Measurements from ENCODE around the gene ADPRS. TPM values are rescaled to one million over a fixed set of nuclear protein-coding genes. Genes with fewer than 3 reads are reported as not detected.
A peak's percentile ranks its signal among the peaks of the same experiment; 100 is the strongest.

The ADPRS gene
- total and polyA plus RNA-seq, 8 donors = 1.8 to 27.5 (median 14.6) TPM

DNA sequence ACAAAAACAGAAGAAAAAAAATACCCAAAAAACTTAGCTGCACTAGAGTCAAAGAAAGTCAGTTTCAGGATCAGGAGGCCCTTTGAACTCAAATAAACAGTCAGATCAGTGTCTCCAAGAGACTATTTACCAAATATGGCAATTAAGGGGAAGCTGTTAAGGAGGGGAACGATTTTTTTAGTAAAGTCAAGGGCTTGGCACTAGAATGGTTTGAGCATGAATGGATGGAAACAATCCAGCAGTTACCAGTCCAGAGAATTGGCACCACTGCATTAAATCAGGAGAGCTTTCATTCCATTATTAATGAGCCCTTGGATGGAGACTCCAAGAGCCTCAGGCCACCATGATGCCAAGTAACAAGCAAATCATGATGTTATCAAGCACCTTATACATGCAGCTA is 53.4 kb downstream of the ADPRS start:
- no peaks in the 10 kb centered on the region for H3K9me3 ChIP-seq
- no peaks in the 10 kb centered on the region for H3K27me3 ChIP-seq
- H3K36me3 ChIP-seq = peaks cover 20 to 42% (median 33%) of the 10 kb centered on the region in 4 donors
- H3K4me1 ChIP-seq = peaks cover 4 to 35% (median 20%) of the 10 kb centered on the region in 4 donors
- intact Hi-C loops (cut with DNase I; ENCODE audit: low total_unique reads) = no loop called here
- H3K4me3 ChIP-seq = no peak overlapping the region
- H3K27ac ChIP-seq = peak overlapping the region in 1 of 5 donors; percentile 1
- TF ChIP-seq, protein P1, sequence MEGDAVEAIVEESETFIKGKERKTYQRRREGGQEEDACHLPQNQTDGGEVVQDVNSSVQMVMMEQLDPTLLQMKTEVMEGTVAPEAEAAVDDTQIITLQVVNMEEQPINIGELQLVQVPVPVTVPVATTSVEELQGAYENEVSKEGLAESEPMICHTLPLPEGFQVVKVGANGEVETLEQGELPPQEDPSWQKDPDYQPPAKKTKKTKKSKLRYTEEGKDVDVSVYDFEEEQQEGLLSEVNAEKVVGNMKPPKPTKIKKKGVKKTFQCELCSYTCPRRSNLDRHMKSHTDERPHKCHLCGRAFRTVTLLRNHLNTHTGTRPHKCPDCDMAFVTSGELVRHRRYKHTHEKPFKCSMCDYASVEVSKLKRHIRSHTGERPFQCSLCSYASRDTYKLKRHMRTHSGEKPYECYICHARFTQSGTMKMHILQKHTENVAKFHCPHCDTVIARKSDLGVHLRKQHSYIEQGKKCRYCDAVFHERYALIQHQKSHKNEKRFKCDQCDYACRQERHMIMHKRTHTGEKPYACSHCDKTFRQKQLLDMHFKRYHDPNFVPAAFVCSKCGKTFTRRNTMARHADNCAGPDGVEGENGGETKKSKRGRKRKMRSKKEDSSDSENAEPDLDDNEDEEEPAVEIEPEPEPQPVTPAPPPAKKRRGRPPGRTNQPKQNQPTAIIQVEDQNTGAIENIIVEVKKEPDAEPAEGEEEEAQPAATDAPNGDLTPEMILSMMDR (IDR thresholded peaks at IDR 0.05) = no peak
- TF ChIP-seq POLR2AphosphoS5 (IDR thresholded peaks at IDR 0.05) (no peak), EP300 (IDR thresholded peaks at IDR 0.05) (no peak), POLR2A (IDR thresholded peaks at IDR 0.05) (no peak)
- DNase-seq = no peak
- 3 to 16% (median 10%) methylated on average over 1 of the region's 1 CpG for WGBS, 5 donors

- H3K27me3 ChIP-seq = no peaks in the 10 kb centered on the region
- peaks cover 9 to 43% (median 28%) of the 10 kb centered on the region in 4 donors for H3K4me1 ChIP-seq
- peaks cover 7 to 28% (median 20%) of the 10 kb centered on the region in 4 donors for H3K36me3 ChIP-seq
- H3K4me3 ChIP-seq = no peak overlapping the region
- no peak for DNase-seq
- no peaks in the 10 kb centered on the region for H3K9me3 ChIP-seq
- intact Hi-C loops (cut with DNase I; ENCODE audit: low total_unique reads) = no loop called here
- 75 to 88% (median 82%) methylated on average over 4 of the region's 4 CpGs for WGBS, 5 donors
- H3K27ac ChIP-seq = no peak overlapping the region
- TF ChIP-seq POLR2A (IDR thresholded peaks at IDR 0.05) = no peak
- no peak for TF ChIP-seq POLR2AphosphoS5 (IDR thresholded peaks at IDR 0.05)
- no peak for TF ChIP-seq EP300 (IDR thresholded peaks at IDR 0.05)
- TF ChIP-seq, protein P1 (IDR thresholded peaks at IDR 0.05) = no peak
Measured at GRCh38 chr1:36143424-36143823, 54.7 kb downstream of the ADPRS start.

Other genes with a start within 250 kb of the ADPRS start
- 10 to 100 TPM in 4 of 5 donors, 1 to 10 TPM in 1; 8.0 to 20.3 (median 12.3) TPM for gene AGO1, start 205.7 kb upstream of the ADPRS start, total RNA-seq
- gene AGO1, start 205.7 kb upstream of the ADPRS start, polyA plus RNA-seq = 1 to 10 TPM; 2.2 to 3.7 (median 3.4) TPM
- 10 to 100 TPM; 11.9 to 33.8 (median 13.9) TPM for gene AGO3, start 157.8 kb upstream of the ADPRS start, total RNA-seq
- 1 to 10 TPM; 1.9 to 2.3 (median 2.2) TPM for gene AGO3, start 157.8 kb upstream of the ADPRS start, polyA plus RNA-seq
- gene TEKT2, start 4.8 kb upstream of the ADPRS start, total RNA-seq = not detected
- gene TEKT2, start 4.8 kb upstream of the ADPRS start, polyA plus RNA-seq = under 1 TPM; 0.25 to 0.76 (median 0.60) TPM
- 10 to 100 TPM in 1 of 5 donors, 1 to 10 TPM in 4; 3.5 to 19.2 (median 5.5) TPM for gene COL8A2, start 36.3 kb downstream of the ADPRS start, total RNA-seq
- gene COL8A2, start 36.3 kb downstream of the ADPRS start, polyA plus RNA-seq = 1 to 10 TPM in 2 of 3 donors, under 1 TPM in 1; 0.92 to 5.0 (median 2.0) TPM
- gene TRAPPC3, start 60.6 kb downstream of the ADPRS start, total RNA-seq = 10 to 100 TPM in 4 of 5 donors, 1 to 10 TPM in 1; 8.9 to 63.9 (median 19.8) TPM
- gene TRAPPC3, start 60.6 kb downstream of the ADPRS start, polyA plus RNA-seq = 10 to 100 TPM; 61.1 to 64.0 (median 62.8) TPM
- gene MAP7D1, start 67.3 kb downstream of the ADPRS start, total RNA-seq = 100 to 1,000 TPM in 2 of 5 donors, 10 to 100 TPM in 3; 14.6 to 164 (median 40.3) TPM
- gene MAP7D1, start 67.3 kb downstream of the ADPRS start, polyA plus RNA-seq = 10 to 100 TPM; 36.7 to 42.8 (median 42.4) TPM
- gene THRAP3, start 135.6 kb downstream of the ADPRS start, total RNA-seq = 10 to 100 TPM; 26.4 to 97.9 (median 61.3) TPM
- gene THRAP3, start 135.6 kb downstream of the ADPRS start, polyA plus RNA-seq = 10 to 100 TPM; 22.2 to 28.0 (median 26.9) TPM
- 100 to 1,000 TPM in 1 of 5 donors, 1 to 10 TPM in 3, not detected in 1; 3.5 to 120 (median 6.5) TPM for gene SH3D21, start 217.5 kb downstream of the ADPRS start, total RNA-seq
- gene SH3D21, start 217.5 kb downstream of the ADPRS start, polyA plus RNA-seq = 1 to 10 TPM in 2 of 3 donors, under 1 TPM in 1; 0.76 to 2.7 (median 1.8) TPM
- gene EVA1B, start 234.8 kb downstream of the ADPRS start, total RNA-seq = 10 to 100 TPM in 3 of 5 donors, 1 to 10 TPM in 1, not detected in 1; 8.3 to 67.2 (median 44.0) TPM
- gene EVA1B, start 234.8 kb downstream of the ADPRS start, polyA plus RNA-seq = 10 to 100 TPM; 29.0 to 35.0 (median 29.8) TPM